Stimulated activated CD8-positive, alpha-beta memory T cell treated with anti-CD3 and anti-CD28 coated beads, Interleukin-12 subunit alpha, Interleukin-12 subunit beta, amount 100 ng/mL, for 24 hours (primary cell): Measurements from ENCODE around the gene POU2F1.
A peak's percentile ranks its signal among the peaks of the same experiment; 100 is the strongest.

Experiments
- DNase-seq: peaks from one replicate; pipeline ENCODE4 v3.0.0-alpha.2; 2020; ENCODE audit errors: extremely low read depth

The POU2F1 gene

DNA sequence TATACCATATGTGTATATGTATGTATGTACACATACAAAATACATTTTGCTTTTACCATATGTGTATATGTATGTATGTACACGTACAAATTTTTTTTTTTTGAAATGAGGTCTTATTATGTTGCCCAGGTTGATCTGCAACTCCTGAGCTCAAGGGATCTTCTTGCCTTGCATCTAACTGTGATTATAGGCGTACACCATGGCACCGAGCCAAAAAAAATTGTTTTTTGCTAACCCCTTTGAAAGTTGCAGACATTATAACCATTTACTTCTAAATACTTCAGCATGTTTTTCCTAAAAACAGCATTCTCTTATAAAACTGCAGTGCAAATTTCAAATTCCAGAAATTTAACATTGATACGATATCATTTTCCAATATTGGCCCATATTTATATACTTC, 147.0 kb downstream of the POU2F1 start:
- DNase-seq = no peak

DNA sequence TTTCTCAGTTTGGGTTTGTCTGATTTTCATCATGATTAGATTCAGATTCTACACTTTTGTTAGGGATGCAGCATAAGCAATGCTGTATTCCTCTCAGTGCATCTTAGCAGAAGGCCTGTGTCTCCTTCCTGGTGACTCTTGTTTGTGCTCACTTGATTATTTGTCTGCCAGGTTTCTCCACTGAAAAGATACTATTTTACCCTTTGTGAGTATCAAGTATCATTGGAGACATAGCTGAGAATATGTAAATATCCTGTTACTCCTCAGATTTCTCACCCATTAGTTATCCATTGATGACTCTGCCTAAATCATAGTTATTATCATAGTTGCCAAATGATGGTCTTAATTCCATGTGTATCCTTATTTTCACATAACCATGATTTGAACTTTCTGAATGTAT, 148.5 kb downstream of the POU2F1 start:
- DNase-seq = no peak

DNA sequence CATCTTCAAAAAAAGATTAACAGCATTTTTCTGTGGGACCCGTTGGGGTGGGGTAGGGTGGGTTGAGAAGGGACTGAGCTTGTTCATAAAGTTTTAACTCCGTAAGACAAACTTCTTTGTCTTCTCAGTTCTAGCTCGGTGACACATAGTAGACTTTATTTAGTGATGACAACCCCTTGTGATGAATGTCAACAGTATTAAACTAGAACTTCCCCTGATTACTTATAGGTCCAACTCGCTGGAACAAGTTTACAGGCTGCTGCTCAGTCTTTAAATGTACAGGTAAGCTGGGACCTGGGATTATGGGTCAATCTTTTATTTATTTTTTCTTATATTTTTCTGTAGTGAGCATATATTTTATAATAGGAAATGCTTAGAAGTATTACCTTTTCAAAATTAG, 149.2 kb downstream of the POU2F1 start:
- DNase-seq = no peak

DNA sequence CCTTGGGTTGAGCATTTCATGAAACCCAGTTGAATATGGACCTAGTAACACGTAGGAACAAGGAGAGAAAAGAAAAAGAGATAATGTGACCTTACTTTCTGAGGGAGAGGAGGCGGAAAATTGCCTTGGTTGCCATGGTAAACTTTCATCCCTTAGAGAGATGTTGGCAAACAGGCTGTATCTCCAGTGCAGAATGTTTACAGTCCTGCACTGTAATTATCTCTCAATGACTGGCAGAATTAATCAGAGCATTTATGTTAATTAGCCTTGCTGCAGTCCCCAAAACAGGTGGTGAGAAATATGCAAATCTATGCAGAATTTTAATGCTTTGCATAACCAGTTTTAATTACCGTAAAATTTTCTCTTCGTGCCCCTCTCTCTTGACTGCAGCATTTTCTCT, 150.3 kb downstream of the POU2F1 start:
- no peak for DNase-seq

DNA sequence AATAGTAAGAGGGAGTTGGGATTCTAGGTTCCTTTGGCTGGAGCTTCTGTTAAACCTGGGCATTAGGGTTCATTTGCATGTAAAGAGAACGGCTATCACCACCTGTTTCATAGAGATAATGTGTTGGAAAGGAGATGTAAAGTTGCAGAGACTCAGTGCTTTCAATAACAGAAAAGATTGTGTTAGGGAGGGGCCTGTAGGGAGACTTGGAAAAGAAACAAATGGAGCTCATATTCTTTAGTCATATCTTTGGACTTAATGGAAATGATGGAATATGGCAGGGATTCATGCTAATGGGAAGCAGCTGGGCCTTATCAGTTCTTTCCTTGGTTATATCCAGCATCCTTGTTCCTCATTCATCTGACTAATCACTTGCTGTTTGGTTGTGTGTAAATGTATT, 152.7 kb downstream of the POU2F1 start:
- no peak for DNase-seq

DNA sequence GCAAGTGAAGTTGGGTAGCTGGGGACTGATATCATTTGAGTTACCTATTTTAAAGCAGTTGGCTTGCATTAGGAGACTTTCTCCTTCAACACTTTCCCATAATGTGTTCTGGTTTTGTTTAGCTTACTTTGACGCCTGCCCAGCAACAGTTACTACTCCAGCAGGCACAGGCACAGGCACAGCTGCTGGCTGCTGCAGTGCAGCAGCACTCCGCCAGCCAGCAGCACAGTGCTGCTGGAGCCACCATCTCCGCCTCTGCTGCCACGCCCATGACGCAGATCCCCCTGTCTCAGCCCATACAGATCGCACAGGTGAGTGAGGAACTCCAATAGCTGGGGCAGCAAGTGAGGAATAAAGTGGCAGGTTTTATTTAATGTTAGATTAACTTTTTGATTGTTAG, 153.3 kb downstream of the POU2F1 start:
- DNase-seq = no peak

DNA sequence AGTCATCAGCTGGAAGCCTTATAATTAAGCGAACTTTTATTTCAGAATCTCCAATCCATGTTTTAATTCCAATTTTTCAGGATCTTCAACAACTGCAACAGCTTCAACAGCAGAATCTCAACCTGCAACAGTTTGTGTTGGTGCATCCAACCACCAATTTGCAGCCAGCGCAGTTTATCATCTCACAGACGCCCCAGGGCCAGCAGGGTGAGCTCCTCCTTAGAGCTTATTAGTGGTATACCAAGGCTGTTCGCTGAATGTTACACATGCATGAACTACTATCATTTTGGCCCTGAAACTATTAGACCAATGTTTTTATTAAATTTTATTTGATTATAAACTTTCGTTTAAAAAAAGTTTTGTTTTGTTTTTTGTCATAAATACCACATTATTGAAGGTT, 155.3 kb downstream of the POU2F1 start:
- no peak for DNase-seq

DNA sequence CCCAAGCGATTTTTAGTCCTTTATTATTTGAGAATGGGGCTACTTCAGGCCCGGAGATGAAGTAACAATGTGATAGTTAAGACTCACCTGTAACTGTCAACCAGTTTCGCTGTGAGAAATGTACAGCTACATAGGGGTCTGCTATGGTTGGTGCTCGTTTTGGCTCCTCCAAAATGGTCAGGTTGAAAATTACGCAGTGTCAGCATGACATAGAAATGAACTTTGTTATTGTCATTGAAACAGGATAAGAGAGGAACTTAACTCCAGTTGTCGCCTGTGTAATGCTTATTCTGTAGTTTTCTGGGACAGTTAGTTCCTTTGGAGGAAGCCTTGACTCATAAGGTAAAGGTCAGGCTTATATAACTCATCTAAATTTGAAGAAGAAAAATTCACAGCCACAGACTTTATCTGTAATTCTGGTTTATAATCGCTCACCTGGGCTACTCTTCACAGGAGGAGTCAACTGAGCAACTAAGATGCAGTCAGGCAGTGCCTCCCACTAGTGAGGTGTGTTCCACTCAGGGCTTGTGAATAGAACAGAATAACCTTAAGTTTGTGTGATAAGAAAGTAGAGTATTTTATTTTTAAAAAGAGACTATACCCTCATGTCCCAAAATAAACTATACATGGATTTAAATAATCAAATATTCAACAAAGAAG, 166.7 kb downstream of the POU2F1 start:
- no peak for DNase-seq

DNA sequence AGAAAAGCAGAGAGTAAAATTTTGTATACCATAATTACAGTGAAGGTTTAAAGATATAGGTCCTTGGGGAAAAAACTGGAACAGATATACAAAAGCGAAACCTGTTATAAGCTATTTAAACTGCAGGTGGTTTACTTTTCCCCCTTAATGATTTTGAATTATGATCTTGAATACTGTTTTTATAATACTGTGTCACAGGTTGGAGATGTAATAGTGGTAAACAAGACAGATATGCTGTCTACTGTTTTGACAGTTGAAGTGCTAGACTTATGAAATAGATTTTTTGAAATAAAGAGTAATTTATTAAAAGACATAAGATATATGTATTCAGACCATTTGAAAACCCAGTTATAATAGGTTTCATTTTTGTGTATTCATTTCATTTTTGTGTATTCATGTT, 168.3 kb downstream of the POU2F1 start:
- DNase-seq = no peak

DNA sequence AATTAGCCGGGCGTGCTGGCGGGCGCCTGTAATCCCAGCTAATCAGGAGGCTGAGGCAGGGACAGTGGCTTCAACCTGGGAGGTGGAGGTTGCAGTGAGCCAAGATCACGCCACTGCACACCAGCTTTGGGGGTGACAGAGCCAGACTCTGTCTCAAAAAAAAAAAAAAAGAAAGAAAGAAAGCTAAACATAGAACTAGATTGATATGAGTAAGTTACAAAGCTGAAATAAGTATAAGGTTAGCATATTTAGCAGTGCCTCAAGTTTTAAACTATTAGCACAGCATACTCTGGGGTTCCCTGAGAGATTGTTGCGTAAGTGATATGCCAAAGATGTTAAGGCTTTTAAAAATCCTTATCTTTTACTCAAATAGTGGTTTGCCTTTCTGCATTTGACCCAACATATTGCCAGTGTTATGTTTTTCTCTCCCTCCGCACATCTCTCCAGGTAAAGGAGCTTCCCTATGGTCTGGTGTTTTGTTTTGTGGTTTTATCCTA, 171.6 kb downstream of the POU2F1 start:
- no peak for DNase-seq

DNA sequence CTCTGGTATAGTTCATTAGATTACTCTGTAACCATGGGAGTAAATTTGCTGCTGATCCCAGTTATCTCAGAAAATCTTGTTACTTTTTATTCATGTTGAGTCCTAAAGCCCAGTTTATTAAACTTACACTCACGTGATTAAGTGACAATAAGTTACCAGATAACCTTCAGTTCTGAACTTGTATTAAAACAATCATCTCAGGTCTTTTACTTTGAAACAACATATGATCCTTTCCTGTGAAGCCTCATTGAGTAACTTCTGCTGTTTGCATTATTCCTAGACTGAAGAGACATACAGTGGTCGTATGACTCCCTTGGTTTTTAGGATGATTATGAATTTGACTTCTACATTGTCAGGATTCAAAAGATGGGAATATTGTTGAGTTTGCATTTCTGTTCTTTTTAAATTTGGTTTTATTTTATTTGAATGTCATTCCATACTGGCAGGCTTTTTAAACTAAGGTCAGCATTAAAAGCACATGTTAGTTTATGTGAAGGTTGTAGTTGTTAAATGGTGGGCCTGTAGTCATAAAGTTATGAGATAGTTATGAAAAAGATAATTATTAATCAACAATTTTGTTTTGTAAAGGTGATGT, 179.8 kb downstream of the POU2F1 start:
- no peak for DNase-seq

DNA sequence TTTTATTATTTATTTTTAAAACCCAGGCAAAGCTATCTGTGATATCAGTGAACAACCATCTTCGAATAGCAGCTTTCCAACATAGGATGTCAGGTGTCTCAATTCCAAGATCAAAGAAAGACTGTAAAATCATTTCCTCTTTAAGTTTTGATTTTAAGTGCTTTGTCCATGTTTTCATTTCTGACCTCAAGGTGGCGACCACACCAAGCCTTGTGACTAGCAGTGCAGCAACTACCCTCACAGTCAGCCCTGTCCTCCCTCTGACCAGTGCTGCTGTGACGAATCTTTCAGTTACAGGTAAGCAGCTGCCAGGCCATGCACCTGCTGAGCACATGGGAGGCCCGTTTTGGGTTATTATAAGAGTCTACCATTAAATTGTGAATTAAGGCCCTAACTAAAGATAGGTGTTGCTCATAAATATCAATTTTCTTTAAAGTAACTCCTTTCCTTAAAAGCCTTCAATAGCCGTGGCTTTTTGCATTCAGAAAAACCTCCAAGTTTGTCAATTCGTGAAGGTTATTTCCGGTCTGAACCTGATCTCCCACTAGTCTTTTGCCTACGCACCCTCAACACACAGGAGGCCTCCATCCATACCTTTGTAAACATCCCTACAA, 180.7 kb downstream of the POU2F1 start:
- peak; percentile 5 for DNase-seq

DNA sequence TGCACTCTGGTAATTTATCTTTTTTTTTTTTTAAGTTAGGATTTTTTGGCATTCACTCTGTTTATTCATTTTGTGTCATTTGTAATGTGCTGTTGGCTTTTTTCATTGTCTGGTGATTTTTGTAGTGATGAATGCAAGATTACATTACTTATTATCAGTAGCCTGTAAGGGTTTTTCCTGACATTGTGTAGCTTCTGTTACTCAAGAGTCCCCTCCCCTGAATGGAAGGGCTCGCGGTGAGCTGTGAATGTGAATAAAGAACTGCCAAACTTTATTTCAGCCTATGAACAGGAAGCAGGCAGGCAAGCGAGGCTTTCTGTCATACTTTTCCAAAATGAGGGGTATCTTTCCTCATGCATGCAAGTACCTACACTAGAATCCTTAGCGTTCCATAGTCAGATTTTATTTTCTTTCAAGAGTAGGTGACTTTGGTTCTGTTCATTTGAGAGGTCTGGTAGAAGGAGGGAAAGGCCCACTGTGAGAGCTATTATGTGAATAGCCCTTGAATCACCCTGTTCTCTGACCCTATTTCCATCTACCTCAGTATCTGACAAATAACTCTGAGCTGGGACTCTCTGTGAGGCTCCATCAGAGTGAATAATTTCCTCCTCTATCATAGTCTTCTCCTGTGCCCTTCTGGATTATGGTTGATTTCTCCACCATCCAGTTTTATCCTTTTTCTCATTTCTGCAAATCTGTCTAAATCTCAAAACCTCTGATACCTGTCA, 183.6 kb downstream of the POU2F1 start:
- no peak for DNase-seq

DNA sequence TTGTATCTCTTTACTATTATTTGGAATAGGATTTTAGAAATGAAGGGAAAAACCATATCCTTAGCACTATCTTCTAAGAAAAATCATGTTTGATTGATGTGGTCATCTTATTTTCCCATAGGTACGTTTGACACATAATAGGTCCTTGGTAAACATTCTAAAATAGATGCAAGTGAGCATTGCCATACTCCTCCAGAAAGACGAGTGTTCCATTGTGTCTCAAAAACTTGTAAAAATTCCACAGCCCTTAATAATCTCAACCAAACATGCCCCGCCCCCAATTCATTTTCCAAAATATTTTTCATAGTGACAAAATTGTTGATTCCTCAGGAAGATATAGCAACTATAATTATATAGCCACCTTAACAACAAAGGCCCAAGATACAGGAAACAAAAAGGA, 184.2 kb downstream of the POU2F1 start:
- DNase-seq = no peak

DNA sequence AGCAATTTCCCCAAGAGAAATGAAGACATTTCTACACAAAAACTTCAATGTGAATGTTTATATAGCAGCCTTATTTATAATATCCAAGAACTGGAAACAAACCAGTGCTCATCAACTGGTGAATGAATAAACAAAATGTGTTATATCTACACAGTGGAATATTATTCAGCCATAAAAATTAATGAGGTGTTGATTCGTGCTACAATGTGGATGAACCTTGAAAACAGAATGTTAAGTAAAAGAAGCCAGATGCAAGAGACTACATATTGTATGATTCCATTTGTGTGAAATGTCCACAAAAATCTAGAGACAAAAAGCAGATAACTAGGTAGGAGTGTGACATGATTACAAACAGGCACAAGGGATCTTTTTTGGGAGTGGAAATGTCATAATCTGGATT, 187.7 kb downstream of the POU2F1 start:
- DNase-seq = no peak

DNA sequence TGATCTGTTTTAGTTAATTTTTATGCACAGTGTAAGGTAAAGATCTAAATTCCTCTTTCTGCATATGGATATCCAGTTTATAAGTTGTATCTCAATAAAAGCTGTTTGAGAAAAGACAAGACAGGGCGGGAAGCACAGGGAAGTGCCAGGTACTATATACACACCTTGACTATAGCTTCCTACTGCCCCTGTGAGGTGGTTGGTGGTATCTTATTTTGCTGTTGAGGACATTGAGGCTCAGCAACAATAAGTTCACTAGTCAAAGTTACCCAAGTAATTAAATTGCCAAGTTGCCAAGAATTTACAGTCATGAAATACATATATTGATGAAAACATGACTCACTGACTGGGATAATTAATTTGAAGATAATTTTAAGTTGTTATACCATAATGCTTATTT, 188.5 kb downstream of the POU2F1 start:
- DNase-seq = no peak

DNA sequence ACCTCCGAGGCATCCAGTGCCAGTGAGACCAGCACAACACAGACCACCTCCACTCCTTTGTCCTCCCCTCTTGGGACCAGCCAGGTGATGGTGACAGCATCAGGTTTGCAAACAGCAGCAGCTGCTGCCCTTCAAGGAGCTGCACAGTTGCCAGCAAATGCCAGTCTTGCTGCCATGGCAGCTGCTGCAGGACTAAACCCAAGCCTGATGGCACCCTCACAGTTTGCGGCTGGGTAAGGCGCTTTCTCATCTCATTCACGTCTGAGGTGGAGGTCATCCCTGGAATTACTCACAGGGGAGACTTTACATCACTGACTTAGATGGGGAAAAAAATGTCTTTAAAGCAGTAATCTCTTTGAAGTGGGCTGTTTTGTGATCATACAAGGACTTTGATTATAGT, 191.4 kb downstream of the POU2F1 start:
- DNase-seq = no peak

DNA sequence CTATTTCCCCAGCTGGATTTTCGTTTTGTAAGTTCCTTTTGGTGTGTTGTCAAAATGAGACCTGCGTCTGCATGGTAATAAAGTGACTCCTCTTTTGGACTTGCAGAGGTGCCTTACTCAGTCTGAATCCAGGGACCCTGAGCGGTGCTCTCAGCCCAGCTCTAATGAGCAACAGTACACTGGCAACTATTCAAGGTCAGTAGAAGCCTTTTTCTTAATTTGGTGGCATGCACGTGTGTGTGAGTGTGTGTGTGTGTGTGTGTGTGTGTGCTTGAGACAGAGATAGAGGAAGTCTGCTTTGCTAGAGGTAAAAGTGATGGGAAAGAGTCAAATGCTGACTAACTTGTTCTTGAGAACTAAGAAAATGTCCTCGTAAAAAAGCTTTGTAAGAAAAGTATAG, 192.2 kb downstream of the POU2F1 start:
- DNase-seq = no peak

DNA sequence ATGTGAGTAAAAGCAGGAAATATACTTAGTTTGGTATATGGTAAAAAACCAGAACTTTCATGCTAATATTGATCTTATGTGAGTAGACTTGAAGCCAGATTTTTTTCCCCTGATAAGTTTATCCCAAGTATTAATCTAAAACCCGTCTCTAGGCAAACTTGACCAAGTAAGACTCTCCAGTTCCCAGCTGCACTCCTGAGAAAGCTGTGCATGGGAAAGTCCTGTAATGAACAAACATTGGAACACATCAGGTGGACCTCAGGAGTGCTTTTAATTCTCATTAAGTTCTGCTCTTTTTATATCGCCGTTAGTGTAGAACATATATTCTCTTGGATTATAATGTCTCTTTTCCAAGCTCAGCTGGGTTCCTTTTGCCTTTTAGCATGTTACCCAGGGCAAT, 192.6 kb downstream of the POU2F1 start:
- no peak for DNase-seq

DNA sequence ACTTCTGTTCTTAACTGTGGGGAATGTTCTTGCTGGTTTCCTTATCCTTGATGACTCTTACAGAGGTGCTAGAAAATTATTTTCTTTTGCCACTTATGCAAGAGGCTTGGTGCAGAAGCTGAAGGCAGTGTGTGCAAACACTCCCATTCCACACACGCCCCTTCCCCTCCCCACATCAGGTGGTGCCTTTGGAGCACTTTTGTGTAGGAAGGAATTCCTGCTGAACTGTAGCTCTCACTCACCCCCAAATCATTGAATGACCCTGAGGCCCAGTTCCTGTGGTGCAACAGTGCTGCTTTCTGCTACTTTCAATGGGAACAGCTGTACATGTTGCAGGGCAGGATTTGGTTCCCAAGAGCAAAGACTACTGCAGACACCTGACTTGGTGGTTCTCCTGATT, 195.8 kb downstream of the POU2F1 start:
- DNase-seq = no peak

DNA sequence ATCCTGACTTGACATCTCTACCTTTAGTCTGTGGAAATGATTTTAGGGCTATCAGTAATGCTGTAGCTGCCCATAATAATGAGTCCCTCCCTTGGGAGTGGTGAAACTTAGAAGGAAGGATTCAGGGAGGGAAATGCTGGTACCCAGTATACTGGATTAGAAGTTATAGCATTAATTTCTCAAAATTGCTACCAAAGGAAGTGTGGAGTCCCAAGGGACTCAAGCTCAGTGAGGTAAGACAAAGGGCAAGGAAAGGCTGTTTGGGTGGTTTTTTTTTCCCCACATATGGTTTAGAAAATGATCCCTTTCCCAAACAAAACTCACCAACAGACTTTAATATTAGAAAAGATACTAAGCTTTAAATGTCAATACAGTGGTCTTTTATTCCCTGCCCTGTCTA, 197.7 kb downstream of the POU2F1 start:
- DNase-seq = no peak

DNA sequence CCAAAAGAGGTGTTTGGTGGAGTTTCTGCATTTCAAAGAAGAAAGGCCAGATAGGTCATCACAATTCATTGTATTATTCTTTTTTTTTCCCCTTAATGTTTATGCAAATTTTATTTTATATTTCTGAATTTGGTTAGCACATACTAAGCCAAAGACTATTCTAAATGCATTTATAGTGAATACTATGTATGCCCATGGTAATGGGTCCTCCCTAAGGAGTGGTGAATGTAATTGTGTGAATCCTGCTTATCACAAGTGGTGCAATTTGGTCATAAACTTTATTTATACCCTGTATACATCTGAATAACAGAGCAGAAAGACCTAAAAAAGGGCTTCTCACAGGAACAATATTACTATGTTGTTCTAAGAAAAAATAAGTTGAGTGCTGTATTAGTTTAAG, 198.6 kb downstream of the POU2F1 start:
- no peak for DNase-seq

DNA sequence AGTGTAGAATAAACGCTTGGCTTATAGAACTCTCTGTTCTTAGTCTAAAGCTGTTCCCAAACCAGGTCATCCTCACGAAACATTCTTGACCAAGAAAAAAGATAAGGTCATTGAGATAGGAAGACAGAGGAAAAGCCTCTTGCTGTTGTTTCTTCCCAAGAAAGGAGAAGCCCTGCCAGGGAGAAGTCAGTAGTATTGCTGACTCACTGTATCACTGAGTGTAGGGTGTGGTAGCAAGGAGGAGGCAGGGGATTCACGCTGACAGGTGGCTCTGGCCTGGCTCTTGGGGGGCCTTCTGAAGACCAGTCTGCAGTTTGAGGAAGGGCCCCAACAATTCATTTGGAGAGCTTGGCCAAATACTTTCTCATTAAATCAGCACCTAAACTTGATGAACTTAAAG, 199.8 kb downstream of the POU2F1 start:
- DNase-seq = no peak
